Choroid plexus epithelial cell (primary cell): ENCODE measurements around the gene DUOX1.

Experiments used
- DNase-seq: peaks from one replicate; pipeline ENCODE4 v3.0.0-alpha.2; 2010; ENCODE audit warnings: low read depth
- H3K4me3 ChIP-seq: 2 replicates; pipeline ENCODE4 v1.5.1; 2011; ENCODE audit warnings: low read depth, mild to moderate bottlenecking, control low read depth, low read length, moderate library complexity
- CTCF ChIP-seq: conservative IDR thresholded peaks from 2 replicates; pipeline ENCODE4 v1.5.1; 2011; ENCODE audit warnings: low read depth, mild to moderate bottlenecking, control low read depth, inconsistent platforms, low read length, moderate library complexity

The DUOX1 gene

DNA sequence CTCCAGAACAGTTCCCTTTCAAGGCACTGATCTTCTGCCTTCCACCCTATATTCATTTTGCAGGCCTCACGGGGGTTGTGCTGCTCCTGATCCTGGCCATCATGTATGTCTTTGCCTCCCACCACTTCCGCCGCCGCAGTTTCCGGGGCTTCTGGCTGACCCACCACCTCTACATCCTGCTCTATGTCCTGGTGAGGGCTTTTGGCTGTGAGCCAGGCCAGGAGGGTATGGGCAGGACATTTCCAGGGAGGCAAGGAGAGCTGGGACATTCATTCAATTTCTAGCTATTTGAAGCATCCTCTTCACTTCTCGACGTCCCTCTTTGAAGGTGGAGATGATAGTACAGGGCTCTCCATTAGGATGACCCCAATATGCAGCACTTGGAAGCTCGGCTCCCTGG lies 25.9 kb downstream of the DUOX1 start:
- TF ChIP-seq CTCF = no peak
- DNase-seq = no peak
- H3K4me3 ChIP-seq = no peak overlapping the region

- peak; percentile 22 for DNase-seq
- TF ChIP-seq CTCF = no peak
- no peak overlapping the region for H3K4me3 ChIP-seq
These were observed 27.1 kb downstream of the DUOX1 start for GRCh38 chr15:45156744-45157455.

DNA sequence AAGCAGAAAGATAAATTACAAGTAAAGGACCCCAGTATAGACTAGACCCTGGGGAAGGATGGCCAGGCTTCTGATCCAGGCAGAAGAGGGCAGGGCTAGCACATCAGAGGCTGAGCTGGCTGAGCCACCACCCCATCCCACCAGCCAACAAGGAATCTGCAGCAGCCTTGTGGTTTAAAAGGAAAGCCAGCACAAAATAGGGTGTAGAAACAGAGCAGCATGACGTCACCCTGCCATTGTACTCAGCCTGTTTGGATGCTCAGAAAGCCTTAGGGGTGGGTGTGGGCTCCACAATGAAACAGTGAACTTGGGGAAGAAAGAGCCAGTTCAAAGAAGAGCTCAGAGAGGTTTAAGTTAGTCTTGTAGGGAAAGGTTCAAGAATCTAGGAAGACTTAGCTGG lies 28.2 kb downstream of the DUOX1 start:
- no peak for TF ChIP-seq CTCF
- DNase-seq = peak; percentile 51
- H3K4me3 ChIP-seq = no peak overlapping the region

- no peak overlapping the region for H3K4me3 ChIP-seq
- TF ChIP-seq CTCF = no peak
- no peak for DNase-seq
These were observed 31.9 kb downstream of the DUOX1 start for GRCh38 chr15:45161666-45162065.

GRCh38 chr15:45162771-45163507 lies 33.1 kb downstream of the DUOX1 start:
- peak; percentile 90 for DNase-seq
- TF ChIP-seq CTCF = peak; percentile 98
- no peak overlapping the region for H3K4me3 ChIP-seq

DNA sequence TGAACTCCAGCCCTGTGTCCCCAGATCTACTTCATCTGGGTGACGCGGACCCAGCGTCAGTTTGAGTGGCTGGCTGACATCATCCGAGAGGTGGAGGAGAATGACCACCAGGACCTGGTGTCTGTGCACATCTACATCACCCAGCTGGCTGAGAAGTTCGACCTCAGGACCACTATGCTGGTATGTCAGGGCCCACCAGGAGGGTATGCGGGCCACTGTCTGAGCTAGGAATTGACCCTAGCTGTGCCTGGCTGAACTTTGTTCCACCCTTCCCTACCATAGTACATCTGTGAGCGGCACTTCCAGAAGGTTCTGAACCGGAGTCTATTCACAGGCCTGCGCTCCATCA lies 33.7 kb downstream of the DUOX1 start:
- no peak for TF ChIP-seq CTCF
- H3K4me3 ChIP-seq = no peak overlapping the region
- no peak for DNase-seq

- DNase-seq = no peak
- TF ChIP-seq CTCF = no peak
- no peak overlapping the region for H3K4me3 ChIP-seq
These were observed 35.1 kb downstream of the DUOX1 start for GRCh38 chr15:45164914-45165313.
